LNCaP clone FGC (cell line): ENCODE results near the gene PRDX3.

ENCODE experiments used
- DNase-seq: peaks from one replicate; pipeline ENCODE4 v3.0.0-alpha.2; 2011; ENCODE audit warnings: low read depth
- H3K4me3 ChIP-seq: 2 replicates; pipeline ENCODE4 v1.5.1; 2011; ENCODE audit warnings: mild to moderate bottlenecking, low read depth, low read length, control low read depth
- CTCF ChIP-seq: IDR thresholded peaks from 2 replicates; pipeline ENCODE4 v1.5.1; 2012; ENCODE audit warnings: mild to moderate bottlenecking; ENCODE audit not compliant: control insufficient read depth, insufficient read depth; ENCODE audit errors: extremely low read depth

Gene PRDX3

GRCh38 chr10:119207366-119207666, 28.7 kb upstream of the PRDX3 start, which contains the start of gene GRK5:
TSS of gene GRK5 (plus strand) at chr10:119207571. CDS start at chr10:119207918, 347 bp downstream.
- no peak for TF ChIP-seq CTCF
- peak within 1 kb of the TSS; percentile 58 for H3K4me3 ChIP-seq
- peak; percentile 63 for DNase-seq

- peak overlapping the region; percentile 58 for H3K4me3 ChIP-seq
- no peak for DNase-seq
- peak; percentile 73 for TF ChIP-seq CTCF
These were observed 28.2 kb upstream of the PRDX3 start for GRCh38 chr10:119206603-119207365.

GRCh38 chr10:119205894-119206602, 27.4 kb upstream of the PRDX3 start:
- TF ChIP-seq CTCF = no peak
- H3K4me3 ChIP-seq = peak overlapping the region; percentile 58
- no peak for DNase-seq

GRCh38 chr10:119203006-119203405, 24.4 kb upstream of the PRDX3 start:
- DNase-seq = no peak
- TF ChIP-seq CTCF = no peak
- no peak overlapping the region for H3K4me3 ChIP-seq

- H3K4me3 ChIP-seq = no peak overlapping the region
- TF ChIP-seq CTCF = no peak
- DNase-seq = no peak
These were observed 22.6 kb upstream of the PRDX3 start for GRCh38 chr10:119201233-119201632.

- no peak overlapping the region for H3K4me3 ChIP-seq
- DNase-seq = peak; percentile 47
- peak; percentile 97 for TF ChIP-seq CTCF
These were observed 20.8 kb upstream of the PRDX3 start for GRCh38 chr10:119199231-119199992.
